Measurements from ENCODE around the gene MKS1.

MKS1 gene

GRCh38 chr17:58176200-58176599, 42.9 kb downstream of the MKS1 start:
- Histone ChIP-seq H3K27ac (no peak overlapping the region), H3K4me1 (ENCODE audit: low read depth, poor library complexity, severe bottlenecking) (no peaks in the 10 kb centered on the region), H3K4me3 (IDR thresholded peaks at IDR 0.05; ENCODE audit: insufficient read depth, low read depth, low read length) (no peak overlapping the region), H3K4me2 (no peak overlapping the region), H3K9ac (no peak overlapping the region), H4K20me1 (ENCODE audit: insufficient read depth) (no peaks in the 10 kb centered on the region), H2AFZ (ENCODE audit: low read depth) (no peak overlapping the region), H3K36me3 (ENCODE audit: insufficient read depth) (no peaks in the 10 kb centered on the region), H3K27me3 (ENCODE audit: insufficient read depth, low read depth) (no peaks in the 10 kb centered on the region), H3K79me2 (ENCODE audit: insufficient read depth, low read depth) (no peaks in the 10 kb centered on the region)
- no peak for TF ChIP-seq CTCF (conservative IDR thresholded peaks at IDR 0.05; ENCODE audit: low read depth, low read length)

GRCh38 chr17:58174871-58175270, 44.2 kb downstream of the MKS1 start:
- no peak overlapping the region for H3K9ac ChIP-seq
- no peaks in the 10 kb centered on the region for H3K36me3 ChIP-seq (ENCODE audit: insufficient read depth)
- no peak overlapping the region for H3K27ac ChIP-seq
- TF ChIP-seq CTCF (conservative IDR thresholded peaks at IDR 0.05; ENCODE audit: low read depth, low read length) = no peak
- H3K27me3 ChIP-seq (ENCODE audit: insufficient read depth, low read depth) = no peaks in the 10 kb centered on the region
- no peaks in the 10 kb centered on the region for H3K4me1 ChIP-seq (ENCODE audit: low read depth, poor library complexity, severe bottlenecking)
- no peak overlapping the region for H3K4me3 ChIP-seq (IDR thresholded peaks at IDR 0.05; ENCODE audit: insufficient read depth, low read depth, low read length)
- no peak overlapping the region for H3K4me2 ChIP-seq
- H4K20me1 ChIP-seq (ENCODE audit: insufficient read depth) = no peaks in the 10 kb centered on the region
- no peaks in the 10 kb centered on the region for H3K79me2 ChIP-seq (ENCODE audit: insufficient read depth, low read depth)
- H2AFZ ChIP-seq (ENCODE audit: low read depth) = no peak overlapping the region

- H3K27ac ChIP-seq = no peak overlapping the region
- H3K9ac ChIP-seq = no peak overlapping the region
- H2AFZ ChIP-seq (ENCODE audit: low read depth) = no peak overlapping the region
- peak; percentile 74 for TF ChIP-seq CTCF (conservative IDR thresholded peaks at IDR 0.05; ENCODE audit: low read depth, low read length)
- no peaks in the 10 kb centered on the region for H4K20me1 ChIP-seq (ENCODE audit: insufficient read depth)
- H3K27me3 ChIP-seq (ENCODE audit: insufficient read depth, low read depth) = no peaks in the 10 kb centered on the region
- H3K4me3 ChIP-seq (IDR thresholded peaks at IDR 0.05; ENCODE audit: insufficient read depth, low read depth, low read length) = no peak overlapping the region
- no peaks in the 10 kb centered on the region for H3K36me3 ChIP-seq (ENCODE audit: insufficient read depth)
- no peaks in the 10 kb centered on the region for H3K79me2 ChIP-seq (ENCODE audit: insufficient read depth, low read depth)
- H3K4me2 ChIP-seq = no peak overlapping the region
- H3K4me1 ChIP-seq (ENCODE audit: low read depth, poor library complexity, severe bottlenecking) = no peaks in the 10 kb centered on the region
Observed at GRCh38 chr17:58172369-58173071, 46.5 kb downstream of the MKS1 start.

DNA sequence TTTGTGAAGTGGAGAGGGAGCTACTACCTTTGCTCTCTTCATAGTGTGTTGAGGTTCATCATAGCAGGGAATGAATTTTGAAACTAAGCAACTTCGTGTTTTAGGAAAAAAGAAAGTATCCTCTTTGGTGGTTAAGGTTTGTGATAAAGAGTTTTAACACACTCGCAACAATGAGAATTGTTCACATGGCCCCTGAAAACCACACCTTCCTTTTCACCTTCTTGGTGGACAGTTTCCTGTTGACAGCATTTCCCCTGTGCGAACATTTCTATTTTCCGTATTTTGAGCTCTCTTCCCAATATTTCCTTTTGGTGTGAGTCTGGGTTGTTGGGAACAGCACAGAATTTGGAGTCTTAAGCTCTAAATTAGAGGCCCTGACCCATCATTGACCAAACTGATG, 48.4 kb downstream of the MKS1 start:
- Histone ChIP-seq H3K4me1 (ENCODE audit: low read depth, poor library complexity, severe bottlenecking) (no peaks in the 10 kb centered on the region), H3K4me2 (no peak overlapping the region), H3K36me3 (ENCODE audit: insufficient read depth) (no peaks in the 10 kb centered on the region), H3K79me2 (ENCODE audit: insufficient read depth, low read depth) (no peaks in the 10 kb centered on the region), H3K27me3 (ENCODE audit: insufficient read depth, low read depth) (no peaks in the 10 kb centered on the region), H3K27ac (no peak overlapping the region), H3K9ac (no peak overlapping the region), H3K4me3 (IDR thresholded peaks at IDR 0.05; ENCODE audit: insufficient read depth, low read depth, low read length) (no peak overlapping the region), H2AFZ (ENCODE audit: low read depth) (no peak overlapping the region), H4K20me1 (ENCODE audit: insufficient read depth) (no peaks in the 10 kb centered on the region)
- TF ChIP-seq CTCF (conservative IDR thresholded peaks at IDR 0.05; ENCODE audit: low read depth, low read length) = no peak

Measured in KMS-11 (cell line).